Spleen (tissue), 7 donors: ENCODE results near the gene PEX10.
A peak's percentile ranks its signal among the peaks of the same experiment; 100 is the strongest.

Experiments
- CTCF ChIP-seq, 11 experiments: fragments of 200-600 bp in 7 of 11; fragments of 450-650 bp in 4 of 11; sonication (generic) in 4 of 11; IDR thresholded peaks in 8 of 11; conservative IDR thresholded peaks in 3 of 11; 1 replicate in 7 of 11; 2 replicates in 4 of 11; pipeline versions ENCODE4 v1.4.0 to v1.8.0; 2016 to 2021; ENCODE audit warnings: antibody characterized with exemption in 11 of 11, inconsistent platforms in 4 of 11, mild to moderate bottlenecking in 1 of 11
- POLR2A ChIP-seq, 3 donors: fragments of 450-650 bp; IDR thresholded peaks; one replicate each; pipeline ENCODE4 v1.5.1; 2017; ENCODE audit warnings: antibody characterized with exemption in 3 of 3, mild to moderate bottlenecking in 1 of 3
- POLR2AphosphoS5 ChIP-seq, 3 donors: sonication (generic); formaldehyde crosslinking; IDR thresholded peaks; one replicate each; pipeline ENCODE4 v1.5.1; 2017; ENCODE audit warnings: antibody characterized with exemption in 3 of 3
- donor health status: DM: no; HTN: no; CAD: no; lungs with moderate emphysema.
- donor health status: DM: no; HTN: no; CAD: no.
- donor health status: DM: no; HTN: no; CAD: no.

GRCh38 chr1:2379733-2380404, 32.5 kb downstream of the PEX10 start:
- TF ChIP-seq CTCF (IDR thresholded peaks at IDR 0.05 in 8 of 11, conservative IDR thresholded peaks at IDR 0.05 in 3 of 11) (no peak), POLR2A (IDR thresholded peaks at IDR 0.05) (no peak), POLR2AphosphoS5 (IDR thresholded peaks at IDR 0.05) (peak in 1 of 3 donors; percentile 21)
